GM10248 (cell line): Measurements from ENCODE around the gene CMIP.

ENCODE experiments used
- CTCF ChIA-PET: fragments of 300-600 bp; sonication (Branson Sonifier 250); formaldehyde crosslinking; extraction: SDS; loops from one replicate; lab custom pipeline; 2021; ENCODE audit warnings: antibody characterized with exemption; lab: Yijun Ruan, JAX
- POLR2A ChIA-PET: fragments of 350-650 bp; sonication (Branson Sonifier 250); formaldehyde crosslinking; extraction: SDS; loops from one replicate; lab custom pipeline; 2020; ENCODE audit warnings: antibody characterized with exemption; lab: Yijun Ruan, JAX
- DNase-seq: peaks from one replicate; pipeline ENCODE4 v3.0.0; 2012; ENCODE audit errors: extremely low spot score
- TF ChIP-seq, protein P1 (sequence below): IDR thresholded peaks from 2 replicates; pipeline ENCODE4 v1.5.1; 2012; ENCODE audit warnings: mild to moderate bottlenecking, low read depth; ENCODE audit errors: extremely low read depth, missing control alignments, control extremely low read depth

CMIP gene

DNA sequence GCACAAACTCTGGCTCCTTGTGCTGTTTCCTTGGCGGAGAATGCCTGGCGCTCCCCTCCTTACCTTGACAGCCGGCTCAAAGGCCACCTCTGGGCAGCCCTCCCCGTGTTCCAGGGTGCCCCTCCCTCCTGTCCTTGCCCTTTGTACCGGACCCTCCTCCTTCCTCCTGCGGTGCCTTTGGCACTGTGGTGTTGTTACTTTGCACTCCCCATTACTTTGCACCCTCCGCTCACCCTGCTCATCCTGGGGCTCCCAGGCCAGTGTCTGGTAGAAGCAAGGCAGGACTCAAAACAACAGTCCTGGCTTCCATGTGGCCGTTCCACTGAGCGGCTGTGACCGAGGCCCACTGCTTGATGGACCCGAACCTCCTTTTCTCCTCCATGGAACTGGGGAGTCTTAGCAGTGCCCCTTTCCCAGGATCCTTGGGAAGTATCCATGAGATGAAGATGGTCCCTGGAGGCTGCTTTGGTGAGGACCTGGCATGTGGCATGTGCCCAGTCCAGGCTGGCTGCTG is 147.8 kb downstream of the CMIP start:
- TF ChIP-seq, protein P1, sequence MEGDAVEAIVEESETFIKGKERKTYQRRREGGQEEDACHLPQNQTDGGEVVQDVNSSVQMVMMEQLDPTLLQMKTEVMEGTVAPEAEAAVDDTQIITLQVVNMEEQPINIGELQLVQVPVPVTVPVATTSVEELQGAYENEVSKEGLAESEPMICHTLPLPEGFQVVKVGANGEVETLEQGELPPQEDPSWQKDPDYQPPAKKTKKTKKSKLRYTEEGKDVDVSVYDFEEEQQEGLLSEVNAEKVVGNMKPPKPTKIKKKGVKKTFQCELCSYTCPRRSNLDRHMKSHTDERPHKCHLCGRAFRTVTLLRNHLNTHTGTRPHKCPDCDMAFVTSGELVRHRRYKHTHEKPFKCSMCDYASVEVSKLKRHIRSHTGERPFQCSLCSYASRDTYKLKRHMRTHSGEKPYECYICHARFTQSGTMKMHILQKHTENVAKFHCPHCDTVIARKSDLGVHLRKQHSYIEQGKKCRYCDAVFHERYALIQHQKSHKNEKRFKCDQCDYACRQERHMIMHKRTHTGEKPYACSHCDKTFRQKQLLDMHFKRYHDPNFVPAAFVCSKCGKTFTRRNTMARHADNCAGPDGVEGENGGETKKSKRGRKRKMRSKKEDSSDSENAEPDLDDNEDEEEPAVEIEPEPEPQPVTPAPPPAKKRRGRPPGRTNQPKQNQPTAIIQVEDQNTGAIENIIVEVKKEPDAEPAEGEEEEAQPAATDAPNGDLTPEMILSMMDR = no peak
- DNase-seq = no peak
- CTCF ChIA-PET = no interaction called here
- POLR2A ChIA-PET = no interaction called here

DNA sequence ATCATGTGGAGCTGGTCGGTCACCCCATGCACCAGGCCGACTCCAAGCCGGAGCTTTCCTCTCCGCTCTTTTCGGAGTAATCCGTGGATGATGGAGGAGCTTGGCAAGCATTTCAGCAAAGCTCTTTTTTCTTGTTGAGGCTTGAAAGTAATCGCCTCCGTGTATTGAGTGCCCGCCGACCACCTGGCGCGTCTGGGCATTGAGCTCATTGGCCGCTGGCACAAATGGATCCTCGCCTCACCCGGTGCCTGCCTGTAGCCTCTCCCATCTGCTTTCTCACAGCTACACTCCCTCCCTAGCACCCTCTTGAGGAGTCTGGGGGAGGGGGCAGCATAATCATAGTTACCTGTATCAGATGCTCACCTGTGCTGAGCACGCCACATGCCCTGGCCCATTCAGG is 148.9 kb downstream of the CMIP start:
- CTCF ChIA-PET = interaction anchor here (0.8 to 1.4 kb wide), 2 partner anchors 14 to 189 kb away, joined by 3 read pairs; no protein-coding TSS in a partner anchor
- no peak for DNase-seq
- TF ChIP-seq, protein P1 = no peak
- POLR2A ChIA-PET = interaction anchor here (0.6 kb wide), 1 partner anchor 223 kb away, joined by 4 read pairs; no protein-coding TSS in a partner anchor

DNA sequence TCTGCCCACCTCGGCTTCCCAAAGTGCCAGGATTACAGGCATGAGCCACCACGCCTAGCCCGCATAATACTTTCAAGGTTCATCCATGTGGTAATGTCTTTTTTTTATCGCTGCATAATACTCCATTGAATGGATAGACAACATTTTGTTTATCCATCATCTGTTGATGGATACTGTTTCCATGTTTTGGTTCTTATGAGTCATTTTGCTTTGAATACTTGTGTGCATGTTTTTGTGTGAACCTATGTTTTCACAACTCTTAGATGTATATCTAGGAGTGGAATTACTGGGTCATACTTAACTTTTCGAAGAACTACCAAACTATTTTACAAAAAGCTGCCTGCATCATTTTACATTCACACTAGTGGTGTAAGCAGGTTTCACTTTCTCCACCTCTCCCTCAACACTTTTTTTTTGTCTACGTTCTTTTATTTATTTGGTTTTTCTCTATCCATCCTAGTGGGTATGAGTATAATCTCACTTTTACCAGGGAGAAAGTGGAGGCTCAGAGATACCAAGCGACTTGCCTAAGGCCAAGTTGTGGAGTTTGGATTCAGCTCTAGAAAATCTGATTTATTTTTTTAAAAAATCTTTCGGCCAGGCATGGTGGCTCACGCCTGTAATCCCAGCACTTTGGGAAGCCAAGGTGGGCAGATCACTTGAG is 151.2 kb downstream of the CMIP start:
- CTCF ChIA-PET = interaction anchor here (0.9 kb wide), 1 partner anchor 26 kb away, joined by 3 read pairs; no protein-coding TSS in a partner anchor
- no peak for DNase-seq
- TF ChIP-seq, protein P1 = no peak
- POLR2A ChIA-PET = no interaction called here

DNA sequence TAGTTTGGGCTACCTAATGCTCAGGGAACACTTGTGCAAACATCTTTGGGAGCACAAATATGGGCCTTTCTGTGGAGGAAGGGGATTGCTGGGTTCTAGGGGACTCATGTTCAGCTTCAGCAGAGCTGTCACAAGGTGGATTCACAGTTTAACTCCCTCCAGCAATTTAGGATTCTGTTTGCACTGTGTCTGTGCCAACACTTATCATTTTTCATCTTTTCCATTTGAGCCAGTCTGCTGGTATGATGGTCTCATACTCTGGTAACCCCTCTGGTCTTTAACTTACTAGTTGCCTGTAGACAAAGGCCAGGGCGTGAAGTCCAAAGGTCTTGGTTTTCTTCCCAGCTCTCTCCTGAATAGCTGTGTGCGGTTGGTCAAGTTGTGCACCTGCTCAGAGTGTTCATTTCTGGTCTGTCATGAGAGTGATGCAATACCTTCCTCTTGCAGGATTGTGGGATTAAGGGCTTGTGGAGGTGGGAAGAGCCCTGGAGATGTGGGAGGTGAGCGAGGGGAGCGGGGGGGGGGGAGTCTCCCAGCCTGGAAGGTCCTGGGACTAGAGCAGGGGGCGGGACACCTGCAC is 152.6 kb downstream of the CMIP start:
- no peak for DNase-seq
- TF ChIP-seq, protein P1 = no peak
- ChIA-PET CTCF (interaction anchor here (0.8 to 1.5 kb wide), 8 partner anchors 9 to 194 kb away, joined by 3 to 4 read pairs (median 3); no protein-coding TSS in a partner anchor), POLR2A (no interaction called here)

DNA sequence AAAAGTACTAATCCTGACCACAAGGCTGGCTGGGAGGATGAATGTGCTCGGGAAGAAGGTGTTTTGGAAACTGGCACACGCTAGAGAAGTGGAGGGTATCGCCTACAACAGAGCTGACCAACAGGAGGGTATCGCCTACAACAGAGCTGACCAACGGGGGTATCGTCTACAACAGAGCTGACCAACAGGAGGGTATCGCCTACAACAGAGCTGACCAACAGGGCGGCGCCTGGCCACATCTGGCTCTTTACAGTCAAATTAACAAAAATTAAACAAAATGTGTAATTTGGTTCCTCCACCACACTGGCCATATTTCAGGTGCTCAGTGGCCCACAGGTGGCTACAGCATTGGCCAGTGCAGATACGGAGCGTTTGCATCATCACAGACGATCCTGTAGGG is 153.5 kb downstream of the CMIP start:
- POLR2A ChIA-PET = interaction anchor here (0.5 kb wide), 1 partner anchor 152 kb away, joined by 7 read pairs; no protein-coding TSS in a partner anchor
- CTCF ChIA-PET = interaction anchor here (0.8 to 1.5 kb wide), 8 partner anchors 10 to 194 kb away, joined by 3 to 4 read pairs (median 3); no protein-coding TSS in a partner anchor
- no peak for DNase-seq
- TF ChIP-seq, protein P1 = no peak

DNA sequence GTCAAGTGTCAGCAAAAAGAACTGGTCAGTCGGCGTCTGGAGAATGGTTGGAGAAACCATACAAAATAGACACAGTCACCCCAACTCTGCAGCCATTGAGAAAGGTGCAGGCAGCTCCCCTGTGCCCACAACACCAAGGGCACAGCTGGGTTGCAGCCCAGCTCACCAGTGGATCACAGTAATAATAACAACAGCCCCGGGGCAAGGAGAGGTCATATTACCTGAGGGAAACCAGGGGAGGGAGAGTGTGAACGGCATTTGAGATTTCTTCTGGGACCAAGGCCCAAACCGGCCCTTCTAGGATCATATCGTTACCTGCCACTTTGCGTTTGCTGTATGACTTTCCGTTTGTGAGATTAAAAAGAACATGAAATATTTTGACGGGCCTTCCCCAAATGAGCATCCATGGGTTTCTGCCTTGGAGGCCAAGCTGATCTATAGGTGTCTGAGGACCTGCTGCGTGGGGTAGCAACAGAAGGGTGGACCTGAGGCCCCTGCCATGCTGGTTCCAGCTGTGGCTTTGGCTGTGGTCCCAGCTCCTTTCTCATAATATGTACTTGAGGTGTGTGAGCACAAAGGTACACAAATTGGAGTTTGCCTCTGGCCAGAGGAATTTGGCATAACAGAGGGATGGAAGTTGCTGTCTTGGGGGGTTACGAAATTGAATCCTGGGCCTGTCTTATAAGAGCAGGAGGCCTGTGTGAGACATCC is 154.6 kb downstream of the CMIP start:
- TF ChIP-seq, protein P1 = no peak
- POLR2A ChIA-PET = no interaction called here
- CTCF ChIA-PET = interaction anchor here (1.3 kb wide), 1 partner anchor 10 kb away, joined by 3 read pairs; no protein-coding TSS in a partner anchor
- no peak for DNase-seq
